ENCODE data around the gene PAPOLG. TPM values are rescaled to one million over a fixed set of nuclear protein-coding genes. Genes with fewer than 3 reads are reported as not detected.

PAPOLG gene
- total RNA-seq, 1 donor from 2014 or later = 11.4 TPM

- no peak for TF ChIP-seq CTCF (IDR thresholded peaks at IDR 0.05)
- Histone ChIP-seq H3K36me3 (no peaks in the 10 kb centered on the region), H3K9me3 (no peaks in the 10 kb centered on the region), H3K4me3 (no peak overlapping the region), H3K4me1 (no peaks in the 10 kb centered on the region), H3K27ac (no peak overlapping the region), H3K27me3 (no peaks in the 10 kb centered on the region)
- peak; percentile 20 to 68 for DNase-seq (ENCODE audit: low spot score in 2 of 2)
- intact Hi-C loops (cut with DNase I) = no loop called here
Observed at GRCh38 chr2:60717691-60718090, 38.4 kb upstream of the PAPOLG start.

- Histone ChIP-seq H3K27me3 (no peaks in the 10 kb centered on the region), H3K4me3 (no peak overlapping the region), H3K4me1 (no peaks in the 10 kb centered on the region), H3K9me3 (peaks cover 0 to 4% of the 10 kb centered on the region in 2 donors), H3K27ac (no peak overlapping the region), H3K36me3 (no peaks in the 10 kb centered on the region)
- intact Hi-C loops (cut with DNase I) = no loop called here
- no peak for TF ChIP-seq CTCF (IDR thresholded peaks at IDR 0.05)
- no peak for DNase-seq (ENCODE audit: low spot score in 2 of 2)
Observed at GRCh38 chr2:60719331-60719730, 36.7 kb upstream of the PAPOLG start.

DNA sequence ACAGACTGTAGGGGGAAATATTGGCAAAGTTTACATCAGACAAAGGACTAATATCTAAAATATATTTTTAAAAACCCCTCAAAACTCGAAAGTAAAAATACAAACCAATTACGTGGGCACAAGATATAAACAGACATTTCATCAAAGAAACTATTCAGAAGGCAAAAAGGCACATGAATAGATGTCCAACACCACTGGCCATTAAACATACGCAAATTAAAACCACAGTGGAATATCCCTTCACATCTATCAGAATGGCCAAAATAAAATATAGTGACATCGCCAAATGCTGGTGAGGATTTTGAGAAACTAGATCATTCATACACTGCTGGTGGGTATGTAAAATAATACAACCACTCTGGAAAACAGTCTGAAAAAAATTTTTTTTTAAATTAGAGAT, 30.6 kb upstream of the PAPOLG start:
- Histone ChIP-seq H3K9me3 (peaks cover 0 to 8% of the 10 kb centered on the region in 2 donors), H3K27ac (no peak overlapping the region), H3K4me1 (no peaks in the 10 kb centered on the region), H3K27me3 (no peaks in the 10 kb centered on the region), H3K36me3 (no peaks in the 10 kb centered on the region), H3K4me3 (no peak overlapping the region)
- intact Hi-C loops (cut with DNase I) = no loop called here
- no peak for TF ChIP-seq CTCF (IDR thresholded peaks at IDR 0.05)
- DNase-seq (ENCODE audit: low spot score in 2 of 2) = no peak

- Histone ChIP-seq H3K4me3 (no peak overlapping the region), H3K36me3 (no peaks in the 10 kb centered on the region), H3K4me1 (no peaks in the 10 kb centered on the region), H3K27ac (no peak overlapping the region), H3K27me3 (no peaks in the 10 kb centered on the region), H3K9me3 (peaks cover 0 to 8% of the 10 kb centered on the region in 2 donors)
- intact Hi-C loops (cut with DNase I) = no loop called here
- no peak for TF ChIP-seq CTCF (IDR thresholded peaks at IDR 0.05)
- DNase-seq (ENCODE audit: low spot score in 2 of 2) = no peak
Observed at GRCh38 chr2:60728855-60729254, 27.2 kb upstream of the PAPOLG start.

GRCh38 chr2:60735496-60736250, 20.4 kb upstream of the PAPOLG start:
- H3K27ac ChIP-seq = no peak overlapping the region
- H3K4me1 ChIP-seq = peaks cover 0 to 3% of the 10 kb centered on the region in 2 donors
- TF ChIP-seq CTCF (IDR thresholded peaks at IDR 0.05) = no peak
- no peaks in the 10 kb centered on the region for H3K36me3 ChIP-seq
- intact Hi-C loops (cut with DNase I) = no loop called here
- no peaks in the 10 kb centered on the region for H3K27me3 ChIP-seq
- no peaks in the 10 kb centered on the region for H3K9me3 ChIP-seq
- peak overlapping the region; percentile 61 to 62 for H3K4me3 ChIP-seq
- no peak for DNase-seq (ENCODE audit: low spot score in 2 of 2)

Measured in ascending aorta (tissue), 2 donors.